HepG2 (cell line): ENCODE results near the gene NAT9. TPM values are rescaled to one million over a fixed set of nuclear protein-coding genes. Genes with fewer than 3 reads are reported as not detected.

ENCODE experiments used
- ETV5 ChIP-seq: IDR thresholded peaks from 2 replicates; pipeline ENCODE4 v1.6.1; 2018; ENCODE audit warnings: missing biosample characterization, missing genetic modification reagents, inconsistent platforms, borderline replicate concordance
- FOXO4 ChIP-seq: sonication (generic); formaldehyde crosslinking; conservative IDR thresholded peaks from 2 replicates; pipeline ENCODE4 v1.8.1; 2023; ENCODE audit warnings: missing genetic modification reagents
- FOXP4 ChIP-seq: sonication (generic); formaldehyde crosslinking; IDR thresholded peaks from 2 replicates; pipeline ENCODE4 v1.4.0; 2020; ENCODE audit warnings: missing genetic modification reagents
- HINFP ChIP-seq: sonication (generic); formaldehyde crosslinking; IDR thresholded peaks from 2 replicates; pipeline ENCODE4 v1.4.0; 2020; ENCODE audit warnings: low read depth, mild to moderate bottlenecking, missing genetic modification reagents
- PREB ChIP-seq: sonication (generic); formaldehyde crosslinking; IDR thresholded peaks from 2 replicates; pipeline ENCODE4 v1.4.0; 2020; ENCODE audit warnings: missing genetic modification reagents
- RXRB ChIP-seq: IDR thresholded peaks from 2 replicates; pipeline ENCODE4 v1.6.1; 2016; ENCODE audit warnings: borderline replicate concordance, missing genetic modification reagents, missing compliant biosample characterization
- SRF ChIP-seq: IDR thresholded peaks from 2 replicates; pipeline ENCODE4 v1.6.1; 2011; ENCODE audit warnings: mild to moderate bottlenecking, low read depth, low read length, moderate library complexity
- SRSF4 ChIP-seq: fragments of 200-400 bp; formaldehyde crosslinking; IDR thresholded peaks from one replicate; pipeline ENCODE4 v1.6.1; 2018; ENCODE audit warnings: mild to moderate bottlenecking, low read depth, low read length, moderate library complexity; ENCODE audit not compliant: poor library complexity, severe bottlenecking
- ZBTB46 ChIP-seq: sonication (generic); formaldehyde crosslinking; IDR thresholded peaks from 2 replicates; pipeline ENCODE4 v1.4.0; 2020; ENCODE audit warnings: mild to moderate bottlenecking, missing genetic modification reagents, borderline replicate concordance
- ZFYVE20 ChIP-seq: sonication (generic); formaldehyde crosslinking; IDR thresholded peaks from 2 replicates; pipeline ENCODE4 v1.8.0; 2023; ENCODE audit warnings: low read depth, mild to moderate bottlenecking, moderate library complexity, missing genetic modification reagents, borderline replicate concordance
- ZNF281 ChIP-seq: sonication (generic); formaldehyde crosslinking; IDR thresholded peaks from 2 replicates; pipeline ENCODE4 v1.4.0; 2020; ENCODE audit warnings: missing genetic modification reagents, borderline replicate concordance
- ZNF543 ChIP-seq: sonication (generic); formaldehyde crosslinking; IDR thresholded peaks from 2 replicates; pipeline ENCODE4 v1.4.0; 2020; ENCODE audit warnings: mild to moderate bottlenecking, missing genetic modification reagents
- ZNF770 ChIP-seq: sonication (generic); formaldehyde crosslinking; IDR thresholded peaks from 2 replicates; pipeline ENCODE4 v1.5.0; 2020; ENCODE audit warnings: mild to moderate bottlenecking, missing genetic modification reagents
- polyA plus RNA-seq, 8 experiments: library from polyadenylated mRNA; depleted of rRNA in 3 of 8; stranded (reverse) in 7 of 8; unstranded in 1 of 8; fragments of >200 nt; fragmentation: Illumina TruSeq in 4 of 8; extraction: Trizol in 4 of 8; gene quantifications; 2 replicates each; pipeline versions ENCODE4 v1.2.1 to v1.2.3, GENCODE V29; 2011 to 2016; ENCODE audit warnings: low read depth in 4 of 8, missing spikeins in 1 of 8, mixed read lengths in 1 of 8; ENCODE audit not compliant: insufficient read depth in 1 of 8
- total RNA-seq, 5 experiments: library from RNA; depleted of rRNA; stranded (reverse); fragments of >200 nt; fragmentation: Illumina TruSeq; extraction: Trizol; gene quantifications; 2 replicates each; pipeline ENCODE4 v1.2.3, GENCODE V29; 2016; ENCODE audit warnings: low read depth in 1 of 5

The NAT9 gene
- total and polyA plus RNA-seq, 2 of the 13 experiments (the other 11 are each of a cell fraction or from before 2014, with no cell fraction given) = 39.7 to 44.2 TPM

- TF ChIP-seq PREB (CRISPR knock-in tag) = no peak
- TF ChIP-seq HINFP (CRISPR knock-in tag) = peak; percentile 92
- no peak for TF ChIP-seq FOXP4 (CRISPR knock-in tag)
- TF ChIP-seq ZNF543 (CRISPR knock-in tag) = 0 out of 2 replicates have a peak, but pooled peaks have one; percentile 30
- no peak for TF ChIP-seq ZNF281 (CRISPR knock-in tag)
- TF ChIP-seq ZFYVE20 (CRISPR knock-in tag) = no peak
- TF ChIP-seq RXRB (CRISPR knock-in tag) = peak; percentile 47; the same call in 1 of the 2 replicates
- peak; percentile 86 for TF ChIP-seq ETV5 (CRISPR knock-in tag)
- TF ChIP-seq ZBTB46 (CRISPR knock-in tag) = no peak
- TF ChIP-seq FOXO4 = no peak
- TF ChIP-seq ZNF770 (CRISPR knock-in tag) = no peak
- TF ChIP-seq SRSF4 = no peak
- TF ChIP-seq SRF = no peak
These were observed at the start of gene NAT9 (continued) for GRCh38 chr17:74776044-74776962.
